Neural cell (in vitro differentiated cells): Measurements from ENCODE around the gene PLXDC1. TPM values are rescaled to one million over a fixed set of nuclear protein-coding genes. Genes with fewer than 3 reads are reported as not detected.

Source experiments
- H2AFZ ChIP-seq: fragments of 200-600, 300-800 bp; sonication (generic), shearing (Covaris generic); 2 replicates; pipeline ENCODE4 v1.6.0; 2014; ENCODE audit warnings: low read depth, mild to moderate bottlenecking, antibody characterized with exemption, low read length, moderate library complexity
- H3F3A ChIP-seq: fragments of 200-600 bp; shearing (Covaris generic); 2 replicates; pipeline ENCODE4 v1.6.1; 2016; ENCODE audit warnings: mild to moderate bottlenecking, moderate library complexity, mixed read lengths, antibody characterized with exemption, low read length; ENCODE audit not compliant: insufficient read depth, poor library complexity, severe bottlenecking
- H3K27ac ChIP-seq: fragments of 200-600, 300-800 bp; sonication (generic), shearing (Covaris generic); 2 replicates; pipeline ENCODE4 v1.5.1; 2014; ENCODE audit warnings: mild to moderate bottlenecking, low read length, moderate library complexity
- H3K27me3 ChIP-seq: fragments of 300-800, 200-600 bp; sonication (generic), shearing (Covaris generic); 2 replicates; pipeline ENCODE4 v1.6.0; 2014; ENCODE audit warnings: mild to moderate bottlenecking, low read depth, low read length, moderate library complexity; ENCODE audit not compliant: insufficient read depth
- H3K36me3 ChIP-seq: fragments of 300-800, 200-600 bp; sonication (generic), shearing (Covaris generic); 2 replicates; pipeline ENCODE4 v1.5.1; 2014; ENCODE audit warnings: mild to moderate bottlenecking, antibody characterized with exemption, low read length, moderate library complexity; ENCODE audit not compliant: insufficient read depth
- H3K4me2 ChIP-seq: fragments of 300-800, 200-600 bp; sonication (generic), shearing (Covaris generic); 2 replicates; pipeline ENCODE4 v1.6.0; 2014; ENCODE audit warnings: mild to moderate bottlenecking, low read length
- H3K4me3 ChIP-seq: fragments of 300-800, 200-600 bp; sonication (generic), shearing (Covaris generic); 2 replicates; pipeline ENCODE4 v1.5.1; 2014; ENCODE audit warnings: mild to moderate bottlenecking, low read length, moderate library complexity
- H3K79me2 ChIP-seq: fragments of 200-600 bp; shearing (Covaris generic); replicated peaks from 2 replicates; pipeline ENCODE4 v1.6.0; 2014; ENCODE audit warnings: mild to moderate bottlenecking, low read length, moderate library complexity; ENCODE audit not compliant: insufficient read depth
- H3K9ac ChIP-seq: fragments of 300-800, 200-600 bp; sonication (generic), shearing (Covaris generic); 2 replicates; pipeline ENCODE4 v1.6.1; 2016; ENCODE audit warnings: mild to moderate bottlenecking, low read length, mixed read lengths
- H3K9me2 ChIP-seq: fragments of 200-600 bp; shearing (Covaris generic); 2 replicates; pipeline ENCODE4 v1.6.1; 2016; ENCODE audit warnings: mild to moderate bottlenecking, low read length, mixed read lengths; ENCODE audit not compliant: insufficient read depth
- H3K9me3 ChIP-seq: fragments of 200-600, 300-800 bp; sonication (generic), shearing (Covaris generic); 2 replicates; pipeline ENCODE4 v1.6.1; 2016; ENCODE audit warnings: mild to moderate bottlenecking, mixed run types, low read length, moderate library complexity, mixed read lengths
- H4K20me1 ChIP-seq: fragments of 200-600 bp; shearing (Covaris generic); 2 replicates; pipeline ENCODE4 v1.6.1; 2016; ENCODE audit warnings: mild to moderate bottlenecking, mixed run types; ENCODE audit not compliant: insufficient read depth
- EP300 ChIP-seq: fragments of 450-650 bp; conservative IDR thresholded peaks from 2 replicates; pipeline ENCODE4 v1.6.1; 2014; ENCODE audit warnings: antibody characterized with exemption, mild to moderate bottlenecking, moderate library complexity; ENCODE audit not compliant: poor library complexity, severe bottlenecking
- EZH2 ChIP-seq: fragments of 200-600, 300-800 bp; shearing (Covaris generic), sonication (generic); IDR thresholded peaks from 2 replicates; pipeline ENCODE4 v1.6.1; 2014; ENCODE audit warnings: antibody characterized with exemption, low read length, borderline replicate concordance, mild to moderate bottlenecking; ENCODE audit not compliant: insufficient read depth, poor library complexity, severe bottlenecking
- MXI1 ChIP-seq: fragments of 450-650 bp; conservative IDR thresholded peaks from 2 replicates; pipeline ENCODE4 v1.6.1; 2014; ENCODE audit warnings: antibody characterized with exemption, mild to moderate bottlenecking; ENCODE audit not compliant: poor library complexity, severe bottlenecking
- POLR2AphosphoS5 ChIP-seq: IDR thresholded peaks from 2 replicates; pipeline ENCODE4 v1.6.1; 2012
- RAD21 ChIP-seq: fragments of 450-650 bp; conservative IDR thresholded peaks from 2 replicates; pipeline ENCODE4 v1.6.1; 2014; ENCODE audit warnings: antibody characterized with exemption, mild to moderate bottlenecking, moderate library complexity
- SMC3 ChIP-seq: fragments of 450-650 bp; conservative IDR thresholded peaks from 2 replicates; pipeline ENCODE4 v1.6.1; 2014; ENCODE audit warnings: antibody characterized with exemption, mild to moderate bottlenecking, moderate library complexity; ENCODE audit not compliant: poor library complexity
- TAF1 ChIP-seq: IDR thresholded peaks from 2 replicates; pipeline ENCODE4 v1.6.1; 2012; ENCODE audit warnings: low read depth
- polyA plus RNA-seq: library from polyadenylated mRNA; depleted of rRNA; stranded (reverse); fragments of >200 nt; gene quantifications from 2 replicates; pipeline ENCODE4 v1.2.3, GENCODE V29; 2014
- TF ChIP-seq, protein P1 (sequence below): IDR thresholded peaks from 2 replicates; pipeline ENCODE4 v1.6.1; 2012; ENCODE audit warnings: borderline replicate concordance
- TF ChIP-seq, protein P2 (sequence below): fragments of 450-650 bp; IDR thresholded peaks from 2 replicates; pipeline ENCODE4 v1.5.1; 2014; ENCODE audit warnings: antibody characterized with exemption, mild to moderate bottlenecking, moderate library complexity; ENCODE audit not compliant: poor library complexity, severe bottlenecking

PLXDC1 gene
- polyA plus RNA-seq, 1 donor from 2014 or later: 10.0 TPM

DNA sequence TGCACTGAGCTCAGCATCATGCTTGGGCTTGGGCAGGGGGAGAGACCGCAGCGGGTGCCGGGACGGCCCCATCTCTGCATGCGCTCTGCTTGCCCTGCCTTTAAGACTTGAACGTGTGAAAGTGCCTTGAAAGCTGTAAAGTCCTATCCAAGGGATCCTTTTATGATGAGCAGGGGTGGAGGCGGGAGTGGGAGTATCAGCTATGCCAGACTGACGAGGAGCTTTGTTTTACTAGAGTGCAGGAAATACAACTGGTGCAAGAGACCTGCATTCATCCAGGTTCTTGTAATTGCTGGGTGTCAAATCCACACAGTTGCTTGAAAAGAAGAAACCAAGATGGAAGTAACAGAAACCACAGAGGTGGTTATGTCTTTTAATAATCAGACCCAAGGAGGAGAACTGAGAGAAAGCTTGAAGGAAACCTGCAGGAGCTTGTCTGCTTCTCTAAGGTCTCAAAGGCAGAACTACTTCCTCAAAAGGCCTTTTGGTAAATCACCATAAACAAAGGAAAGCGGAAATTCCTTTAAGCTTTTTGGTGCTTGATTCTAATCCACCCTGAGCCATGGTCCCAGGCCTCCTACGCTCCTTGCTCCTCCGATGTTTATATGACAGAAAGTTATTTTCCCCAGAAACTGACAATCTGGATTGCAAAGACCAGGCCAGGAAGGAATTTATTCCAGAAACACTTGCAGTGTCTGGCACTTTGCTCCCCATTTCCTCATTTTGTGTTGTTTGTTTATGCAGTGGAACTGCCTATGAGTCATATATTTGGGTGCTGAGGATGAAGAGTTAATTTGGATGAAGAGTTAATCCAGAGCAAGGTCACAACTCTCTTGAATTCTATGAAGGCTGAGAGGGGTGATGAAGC, 132.9 kb downstream of the PLXDC1 start:
- Histone ChIP-seq H3K9me2 (no peaks in the 10 kb centered on the region), H3K9me3 (no peaks in the 10 kb centered on the region), H3K27me3 (no peaks in the 10 kb centered on the region), H3F3A (no peaks in the 10 kb centered on the region), H3K36me3 (no peaks in the 10 kb centered on the region), H3K79me2 (no peaks in the 10 kb centered on the region), H3K27ac (no peak overlapping the region), H3K4me3 (no peak overlapping the region), H3K4me2 (no peak overlapping the region), H4K20me1 (no peaks in the 10 kb centered on the region), H3K9ac (no peak overlapping the region), H2AFZ (no peak overlapping the region)
- no peak for TF ChIP-seq RAD21

DNA sequence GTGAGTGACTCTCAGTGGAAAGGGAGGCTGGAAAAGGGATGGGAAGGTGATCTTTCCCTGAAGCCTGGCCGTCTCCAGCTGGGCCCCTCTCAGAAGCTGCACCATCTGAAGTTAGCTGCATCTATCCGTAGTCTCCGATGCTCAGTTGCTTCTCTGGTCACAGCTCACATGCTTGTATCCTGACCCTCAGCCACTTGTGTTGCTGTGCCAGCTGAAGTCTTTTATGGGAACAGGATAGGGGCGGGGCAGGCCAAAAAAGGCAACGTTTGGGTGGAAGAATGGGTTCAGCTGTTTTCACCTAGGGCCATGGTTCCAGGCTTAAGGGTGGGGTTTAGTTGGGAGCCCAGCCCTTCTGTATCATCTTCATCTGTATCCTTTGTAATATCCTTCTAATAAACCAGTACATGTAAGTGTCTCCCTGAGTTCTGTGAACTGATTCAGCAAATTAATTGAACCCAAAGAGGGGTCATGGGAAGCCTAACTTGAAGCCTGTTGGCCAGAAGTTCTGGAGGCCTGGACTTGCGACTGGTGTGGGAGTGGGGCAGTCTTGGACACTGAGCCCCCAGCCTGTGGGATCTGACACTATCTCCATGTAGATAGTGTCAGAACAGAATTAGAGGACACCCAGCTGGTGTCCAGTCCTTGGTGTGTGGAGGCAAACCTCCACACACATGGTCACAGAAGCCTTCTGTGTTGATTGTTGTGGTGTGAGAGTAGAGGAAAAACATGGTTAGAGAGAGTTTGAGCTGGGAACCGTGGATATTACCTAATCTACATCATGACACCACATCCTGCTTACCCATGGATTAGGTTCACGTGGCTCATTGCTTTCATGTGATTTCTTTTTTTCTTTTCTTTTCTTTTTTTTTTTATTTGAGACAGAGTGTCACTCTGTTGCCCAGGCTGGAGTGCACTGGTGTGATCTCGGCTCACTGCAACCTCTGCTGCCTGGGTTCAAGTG, 135.0 kb downstream of the PLXDC1 start:
- Histone ChIP-seq H3K9me2 (no peaks in the 10 kb centered on the region), H3K79me2 (no peaks in the 10 kb centered on the region), H3K4me2 (no peak overlapping the region), H2AFZ (no peak overlapping the region), H3K9ac (no peak overlapping the region), H3F3A (no peaks in the 10 kb centered on the region), H3K36me3 (no peaks in the 10 kb centered on the region), H3K4me3 (no peak overlapping the region), H3K27me3 (no peaks in the 10 kb centered on the region), H3K9me3 (no peaks in the 10 kb centered on the region), H3K27ac (no peak overlapping the region), H4K20me1 (no peaks in the 10 kb centered on the region)
- TF ChIP-seq SMC3 (no peak), EZH2 (no peak), TAF1 (no peak), EP300 (no peak), RAD21 (no peak), POLR2AphosphoS5 (no peak), MXI1 (no peak)
- TF ChIP-seq, protein P1, sequence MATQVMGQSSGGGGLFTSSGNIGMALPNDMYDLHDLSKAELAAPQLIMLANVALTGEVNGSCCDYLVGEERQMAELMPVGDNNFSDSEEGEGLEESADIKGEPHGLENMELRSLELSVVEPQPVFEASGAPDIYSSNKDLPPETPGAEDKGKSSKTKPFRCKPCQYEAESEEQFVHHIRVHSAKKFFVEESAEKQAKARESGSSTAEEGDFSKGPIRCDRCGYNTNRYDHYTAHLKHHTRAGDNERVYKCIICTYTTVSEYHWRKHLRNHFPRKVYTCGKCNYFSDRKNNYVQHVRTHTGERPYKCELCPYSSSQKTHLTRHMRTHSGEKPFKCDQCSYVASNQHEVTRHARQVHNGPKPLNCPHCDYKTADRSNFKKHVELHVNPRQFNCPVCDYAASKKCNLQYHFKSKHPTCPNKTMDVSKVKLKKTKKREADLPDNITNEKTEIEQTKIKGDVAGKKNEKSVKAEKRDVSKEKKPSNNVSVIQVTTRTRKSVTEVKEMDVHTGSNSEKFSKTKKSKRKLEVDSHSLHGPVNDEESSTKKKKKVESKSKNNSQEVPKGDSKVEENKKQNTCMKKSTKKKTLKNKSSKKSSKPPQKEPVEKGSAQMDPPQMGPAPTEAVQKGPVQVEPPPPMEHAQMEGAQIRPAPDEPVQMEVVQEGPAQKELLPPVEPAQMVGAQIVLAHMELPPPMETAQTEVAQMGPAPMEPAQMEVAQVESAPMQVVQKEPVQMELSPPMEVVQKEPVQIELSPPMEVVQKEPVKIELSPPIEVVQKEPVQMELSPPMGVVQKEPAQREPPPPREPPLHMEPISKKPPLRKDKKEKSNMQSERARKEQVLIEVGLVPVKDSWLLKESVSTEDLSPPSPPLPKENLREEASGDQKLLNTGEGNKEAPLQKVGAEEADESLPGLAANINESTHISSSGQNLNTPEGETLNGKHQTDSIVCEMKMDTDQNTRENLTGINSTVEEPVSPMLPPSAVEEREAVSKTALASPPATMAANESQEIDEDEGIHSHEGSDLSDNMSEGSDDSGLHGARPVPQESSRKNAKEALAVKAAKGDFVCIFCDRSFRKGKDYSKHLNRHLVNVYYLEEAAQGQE: no peak
- TF ChIP-seq, protein P2, sequence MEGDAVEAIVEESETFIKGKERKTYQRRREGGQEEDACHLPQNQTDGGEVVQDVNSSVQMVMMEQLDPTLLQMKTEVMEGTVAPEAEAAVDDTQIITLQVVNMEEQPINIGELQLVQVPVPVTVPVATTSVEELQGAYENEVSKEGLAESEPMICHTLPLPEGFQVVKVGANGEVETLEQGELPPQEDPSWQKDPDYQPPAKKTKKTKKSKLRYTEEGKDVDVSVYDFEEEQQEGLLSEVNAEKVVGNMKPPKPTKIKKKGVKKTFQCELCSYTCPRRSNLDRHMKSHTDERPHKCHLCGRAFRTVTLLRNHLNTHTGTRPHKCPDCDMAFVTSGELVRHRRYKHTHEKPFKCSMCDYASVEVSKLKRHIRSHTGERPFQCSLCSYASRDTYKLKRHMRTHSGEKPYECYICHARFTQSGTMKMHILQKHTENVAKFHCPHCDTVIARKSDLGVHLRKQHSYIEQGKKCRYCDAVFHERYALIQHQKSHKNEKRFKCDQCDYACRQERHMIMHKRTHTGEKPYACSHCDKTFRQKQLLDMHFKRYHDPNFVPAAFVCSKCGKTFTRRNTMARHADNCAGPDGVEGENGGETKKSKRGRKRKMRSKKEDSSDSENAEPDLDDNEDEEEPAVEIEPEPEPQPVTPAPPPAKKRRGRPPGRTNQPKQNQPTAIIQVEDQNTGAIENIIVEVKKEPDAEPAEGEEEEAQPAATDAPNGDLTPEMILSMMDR: no peak
